Neural cell (in vitro differentiated cells): ENCODE measurements around the gene PDS5A.

Source experiments
- EP300 ChIP-seq: fragments of 450-650 bp; conservative IDR thresholded peaks from 2 replicates; pipeline ENCODE4 v1.6.1; 2014; ENCODE audit warnings: antibody characterized with exemption, mild to moderate bottlenecking, moderate library complexity; ENCODE audit not compliant: poor library complexity, severe bottlenecking
- EZH2 ChIP-seq: fragments of 200-600, 300-800 bp; shearing (Covaris generic), sonication (generic); IDR thresholded peaks from 2 replicates; pipeline ENCODE4 v1.6.1; 2014; ENCODE audit warnings: antibody characterized with exemption, low read length, borderline replicate concordance, mild to moderate bottlenecking; ENCODE audit not compliant: insufficient read depth, poor library complexity, severe bottlenecking
- MXI1 ChIP-seq: fragments of 450-650 bp; conservative IDR thresholded peaks from 2 replicates; pipeline ENCODE4 v1.6.1; 2014; ENCODE audit warnings: antibody characterized with exemption, mild to moderate bottlenecking; ENCODE audit not compliant: poor library complexity, severe bottlenecking
- POLR2AphosphoS5 ChIP-seq: IDR thresholded peaks from 2 replicates; pipeline ENCODE4 v1.6.1; 2012
- TAF1 ChIP-seq: IDR thresholded peaks from 2 replicates; pipeline ENCODE4 v1.6.1; 2012; ENCODE audit warnings: low read depth
- TF ChIP-seq, protein P1 (sequence below): fragments of 450-650 bp; IDR thresholded peaks from 2 replicates; pipeline ENCODE4 v1.5.1; 2014; ENCODE audit warnings: antibody characterized with exemption, mild to moderate bottlenecking, moderate library complexity; ENCODE audit not compliant: poor library complexity, severe bottlenecking
- TF ChIP-seq, protein P2 (sequence below): IDR thresholded peaks from 2 replicates; pipeline ENCODE4 v1.6.1; 2012; ENCODE audit warnings: borderline replicate concordance

DNA sequence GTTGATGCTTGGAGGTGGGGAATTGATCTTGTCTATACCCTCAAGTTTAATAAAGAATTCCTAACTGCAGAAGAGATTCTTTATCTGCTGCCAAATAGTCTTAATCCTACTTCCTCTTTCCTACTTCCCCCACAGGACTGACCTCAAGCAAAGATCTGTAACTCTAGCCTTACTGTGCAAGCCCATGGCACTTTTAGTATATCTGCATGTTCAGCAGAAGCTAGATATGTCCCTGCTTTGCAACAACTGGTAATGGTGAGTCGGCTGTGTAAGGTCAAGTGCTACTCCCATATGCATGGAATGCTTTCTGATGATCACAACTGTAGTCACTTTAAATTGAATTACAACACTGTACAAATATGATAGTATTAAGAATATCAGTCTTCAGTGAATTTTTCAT, 26.3 kb upstream of the PDS5A start:
- TF ChIP-seq, protein P1, sequence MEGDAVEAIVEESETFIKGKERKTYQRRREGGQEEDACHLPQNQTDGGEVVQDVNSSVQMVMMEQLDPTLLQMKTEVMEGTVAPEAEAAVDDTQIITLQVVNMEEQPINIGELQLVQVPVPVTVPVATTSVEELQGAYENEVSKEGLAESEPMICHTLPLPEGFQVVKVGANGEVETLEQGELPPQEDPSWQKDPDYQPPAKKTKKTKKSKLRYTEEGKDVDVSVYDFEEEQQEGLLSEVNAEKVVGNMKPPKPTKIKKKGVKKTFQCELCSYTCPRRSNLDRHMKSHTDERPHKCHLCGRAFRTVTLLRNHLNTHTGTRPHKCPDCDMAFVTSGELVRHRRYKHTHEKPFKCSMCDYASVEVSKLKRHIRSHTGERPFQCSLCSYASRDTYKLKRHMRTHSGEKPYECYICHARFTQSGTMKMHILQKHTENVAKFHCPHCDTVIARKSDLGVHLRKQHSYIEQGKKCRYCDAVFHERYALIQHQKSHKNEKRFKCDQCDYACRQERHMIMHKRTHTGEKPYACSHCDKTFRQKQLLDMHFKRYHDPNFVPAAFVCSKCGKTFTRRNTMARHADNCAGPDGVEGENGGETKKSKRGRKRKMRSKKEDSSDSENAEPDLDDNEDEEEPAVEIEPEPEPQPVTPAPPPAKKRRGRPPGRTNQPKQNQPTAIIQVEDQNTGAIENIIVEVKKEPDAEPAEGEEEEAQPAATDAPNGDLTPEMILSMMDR: no peak
- TF ChIP-seq EP300 (no peak), TAF1 (no peak), MXI1 (no peak), EZH2 (no peak), POLR2AphosphoS5 (no peak)
- TF ChIP-seq, protein P2, sequence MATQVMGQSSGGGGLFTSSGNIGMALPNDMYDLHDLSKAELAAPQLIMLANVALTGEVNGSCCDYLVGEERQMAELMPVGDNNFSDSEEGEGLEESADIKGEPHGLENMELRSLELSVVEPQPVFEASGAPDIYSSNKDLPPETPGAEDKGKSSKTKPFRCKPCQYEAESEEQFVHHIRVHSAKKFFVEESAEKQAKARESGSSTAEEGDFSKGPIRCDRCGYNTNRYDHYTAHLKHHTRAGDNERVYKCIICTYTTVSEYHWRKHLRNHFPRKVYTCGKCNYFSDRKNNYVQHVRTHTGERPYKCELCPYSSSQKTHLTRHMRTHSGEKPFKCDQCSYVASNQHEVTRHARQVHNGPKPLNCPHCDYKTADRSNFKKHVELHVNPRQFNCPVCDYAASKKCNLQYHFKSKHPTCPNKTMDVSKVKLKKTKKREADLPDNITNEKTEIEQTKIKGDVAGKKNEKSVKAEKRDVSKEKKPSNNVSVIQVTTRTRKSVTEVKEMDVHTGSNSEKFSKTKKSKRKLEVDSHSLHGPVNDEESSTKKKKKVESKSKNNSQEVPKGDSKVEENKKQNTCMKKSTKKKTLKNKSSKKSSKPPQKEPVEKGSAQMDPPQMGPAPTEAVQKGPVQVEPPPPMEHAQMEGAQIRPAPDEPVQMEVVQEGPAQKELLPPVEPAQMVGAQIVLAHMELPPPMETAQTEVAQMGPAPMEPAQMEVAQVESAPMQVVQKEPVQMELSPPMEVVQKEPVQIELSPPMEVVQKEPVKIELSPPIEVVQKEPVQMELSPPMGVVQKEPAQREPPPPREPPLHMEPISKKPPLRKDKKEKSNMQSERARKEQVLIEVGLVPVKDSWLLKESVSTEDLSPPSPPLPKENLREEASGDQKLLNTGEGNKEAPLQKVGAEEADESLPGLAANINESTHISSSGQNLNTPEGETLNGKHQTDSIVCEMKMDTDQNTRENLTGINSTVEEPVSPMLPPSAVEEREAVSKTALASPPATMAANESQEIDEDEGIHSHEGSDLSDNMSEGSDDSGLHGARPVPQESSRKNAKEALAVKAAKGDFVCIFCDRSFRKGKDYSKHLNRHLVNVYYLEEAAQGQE: no peak
